EL (cell line): ENCODE measurements around the gene ADM5.

Source experiments
- DNase-seq: peaks from one replicate; pipeline ENCODE4 v3.0.0-alpha.2; 2016

ADM5 gene

GRCh38 chr19:49658566-49659442, 30.6 kb upstream of the ADM5 start:
- no peak for DNase-seq

GRCh38 chr19:49660338-49660961, 28.9 kb upstream of the ADM5 start:
- DNase-seq, result no peak

- no peak for DNase-seq
These were observed 27.4 kb upstream of the ADM5 start for GRCh38 chr19:49662011-49662410.

GRCh38 chr19:49663224-49663623, 26.2 kb upstream of the ADM5 start:
- DNase-seq, result no peak

GRCh38 chr19:49664171-49665035, 25.0 kb upstream of the ADM5 start:
- DNase-seq, result peak; percentile 82

GRCh38 chr19:49665036-49665350, 24.4 kb upstream of the ADM5 start:
- no peak for DNase-seq

GRCh38 chr19:49665351-49666119, 23.9 kb upstream of the ADM5 start, which contains the start of the genes BCL2L12 and IRF3:
TSS of gene BCL2L12 (plus strand) at chr19:49665933. CDS start at chr19:49666693, 760 bp downstream.
TSS of gene IRF3 (minus strand) at chr19:49665857. CDS start at chr19:49664838, 1,019 bp downstream.
- DNase-seq, result peak; percentile 97

- DNase-seq, result no peak
These were observed 23.3 kb upstream of the ADM5 start for GRCh38 chr19:49666120-49666444.

- DNase-seq, result no peak
These were observed 21.9 kb upstream of the ADM5 start for GRCh38 chr19:49667473-49667872.

GRCh38 chr19:49669516-49669915, 19.9 kb upstream of the ADM5 start:
- DNase-seq, result no peak

- peak; percentile 67 for DNase-seq
These were observed 17.1 kb upstream of the ADM5 start for GRCh38 chr19:49672131-49672919.

- peak; percentile 92 for DNase-seq
These were observed 13.1 kb upstream of the ADM5 start for GRCh38 chr19:49676136-49676783.

GRCh38 chr19:49676784-49677230, 12.6 kb upstream of the ADM5 start:
- peak; percentile 100 for DNase-seq

- peak; percentile 47 for DNase-seq
These were observed 12.0 kb upstream of the ADM5 start, which contains the start of gene PRMT1 for GRCh38 chr19:49677231-49677900. TSS of gene PRMT1 (plus strand) at chr19:49677271. CDS start at chr19:49677281, 10 bp downstream.

- DNase-seq, result peak; percentile 74
These were observed 11.3 kb upstream of the ADM5 start for GRCh38 chr19:49677901-49678674.

- DNase-seq, result no peak
These were observed 10.2 kb upstream of the ADM5 start for GRCh38 chr19:49678985-49679770.

- DNase-seq, result no peak
These were observed 9.5 kb upstream of the ADM5 start for GRCh38 chr19:49679771-49680413.
